Uterus (tissue), 4 donors: ENCODE measurements around the gene FHAD1. TPM values are rescaled to one million over a fixed set of nuclear protein-coding genes. Genes with fewer than 3 reads are reported as not detected.

Experiments
- DNase-seq, 2 donors: peaks; one replicate each; pipeline ENCODE4 v3.0.0-alpha.2; 2019 to 2020
- H3K27ac ChIP-seq, 2 donors: fragments of 200-600 bp; sonication (generic); 1 replicate in 1 of 2; 2 replicates in 1 of 2; pipeline ENCODE4 v1.5.1; 2016 to 2018
- H3K27me3 ChIP-seq, 2 donors: fragments of 200-600 bp; sonication (generic); one replicate each; pipeline ENCODE4 v1.5.1; 2018 to 2019; ENCODE audit warnings: control low read depth in 1 of 2
- H3K36me3 ChIP-seq, 2 donors: fragments of 200-600 bp; sonication (generic); one replicate each; pipeline ENCODE4 v1.5.1; 2019; ENCODE audit warnings: control low read depth in 1 of 2
- H3K4me1 ChIP-seq, 2 donors: fragments of 200-600 bp; sonication (generic); one replicate each; pipeline ENCODE4 v1.5.1; 2018 to 2019; ENCODE audit warnings: control low read depth in 1 of 2
- H3K4me3 ChIP-seq, 2 donors: fragments of 200-600 bp; sonication (generic); 1 replicate in 1 of 2; 2 replicates in 1 of 2; pipeline ENCODE4 v1.5.1; 2018 to 2019; ENCODE audit warnings: mild to moderate bottlenecking in 1 of 2
- H3K9me3 ChIP-seq, 2 donors: fragments of 200-600 bp; sonication (generic); one replicate each; pipeline ENCODE4 v1.5.1; 2019; ENCODE audit warnings: control low read depth in 1 of 2
- CTCF ChIP-seq, 4 experiments: fragments of 200-600 bp in 2 of 4; fragments of 450-650 bp in 2 of 4; sonication (generic) in 2 of 4; IDR thresholded peaks; one replicate each; pipeline ENCODE4 v1.5.1; 2016 to 2019; ENCODE audit warnings: antibody characterized with exemption in 4 of 4, mild to moderate bottlenecking in 2 of 4, moderate library complexity in 1 of 4
- POLR2A ChIP-seq, 2 donors: fragments of 450-650 bp; IDR thresholded peaks; one replicate each; pipeline ENCODE4 v1.6.1; 2016; ENCODE audit warnings: antibody characterized with exemption in 2 of 2, mild to moderate bottlenecking in 1 of 2, moderate library complexity in 1 of 2
- intact Hi-C: fragments of 100-400 bp; cut with DNase I; formaldehyde crosslinking; loops from one replicate; pipeline ENCODE4 v1.15.1; 2023; ENCODE audit warnings: low total_unique reads
- total RNA-seq, 4 donors: library from RNA; depleted of rRNA in 3 of 4; stranded (reverse); fragments of >200 nt in 3 of 4; gene quantifications; one replicate each; pipeline versions ENCODE4 v1.1.0 to v1.2.4, GENCODE V29; 2014 to 2023
- donor health status: DM: yes; HTN: yes; CAD: no.

FHAD1 gene
- total RNA-seq, 4 donors from 2014 or later = 1.1 to 4.1 TPM; not detected in 2

- no peaks in the 10 kb centered on the region for H3K4me1 ChIP-seq
- no peaks in the 10 kb centered on the region for H3K27me3 ChIP-seq
- H3K4me3 ChIP-seq = no peak overlapping the region
- TF ChIP-seq CTCF (IDR thresholded peaks at IDR 0.05) = no peak
- TF ChIP-seq POLR2A (IDR thresholded peaks at IDR 0.05) = no peak
- no peaks in the 10 kb centered on the region for H3K36me3 ChIP-seq
- no peaks in the 10 kb centered on the region for H3K9me3 ChIP-seq
- no peak for DNase-seq
- intact Hi-C loops = no loop called here
- H3K27ac ChIP-seq = no peak overlapping the region
Measured at GRCh38 chr1:15236746-15237145, 10.3 kb upstream of the FHAD1 start.

- no peak for DNase-seq
- Histone ChIP-seq H3K4me3 (no peak overlapping the region), H3K27ac (no peak overlapping the region), H3K27me3 (no peaks in the 10 kb centered on the region), H3K4me1 (no peaks in the 10 kb centered on the region), H3K36me3 (no peaks in the 10 kb centered on the region), H3K9me3 (no peaks in the 10 kb centered on the region)
- TF ChIP-seq CTCF (IDR thresholded peaks at IDR 0.05) (no peak), POLR2A (IDR thresholded peaks at IDR 0.05) (no peak)
- intact Hi-C loops = no loop called here
Measured at GRCh38 chr1:15238789-15239188, 8.2 kb upstream of the FHAD1 start.

- no peaks in the 10 kb centered on the region for H3K9me3 ChIP-seq
- no peak overlapping the region for H3K4me3 ChIP-seq
- H3K27ac ChIP-seq = no peak overlapping the region
- H3K27me3 ChIP-seq = no peaks in the 10 kb centered on the region
- intact Hi-C loops = no loop called here
- DNase-seq = no peak
- H3K36me3 ChIP-seq = no peaks in the 10 kb centered on the region
- TF ChIP-seq POLR2A (IDR thresholded peaks at IDR 0.05) = no peak
- TF ChIP-seq CTCF (IDR thresholded peaks at IDR 0.05) = no peak
- peaks cover 0 to 5% of the 10 kb centered on the region in 2 donors for H3K4me1 ChIP-seq
Measured at GRCh38 chr1:15242766-15243165, 4.3 kb upstream of the FHAD1 start.

GRCh38 chr1:15243275-15244043, 3.6 kb upstream of the FHAD1 start:
- H3K36me3 ChIP-seq = no peaks in the 10 kb centered on the region
- DNase-seq = no peak
- H3K27ac ChIP-seq = no peak overlapping the region
- H3K4me1 ChIP-seq = peaks cover 0 to 5% of the 10 kb centered on the region in 2 donors
- no peaks in the 10 kb centered on the region for H3K27me3 ChIP-seq
- TF ChIP-seq CTCF (IDR thresholded peaks at IDR 0.05) (no peak), POLR2A (IDR thresholded peaks at IDR 0.05) (no peak)
- intact Hi-C loops = no loop called here
- no peak overlapping the region for H3K4me3 ChIP-seq
- no peaks in the 10 kb centered on the region for H3K9me3 ChIP-seq

GRCh38 chr1:15244813-15245212, 2.2 kb upstream of the FHAD1 start:
- H3K36me3 ChIP-seq = no peaks in the 10 kb centered on the region
- no peak overlapping the region for H3K4me3 ChIP-seq

More at GRCh38 chr1:15244813-15245212, 2.2 kb upstream of the FHAD1 start:
- peaks cover 0 to 5% of the 10 kb centered on the region in 2 donors for H3K4me1 ChIP-seq
- DNase-seq = no peak
- no peaks in the 10 kb centered on the region for H3K9me3 ChIP-seq
- TF ChIP-seq POLR2A (IDR thresholded peaks at IDR 0.05) (no peak), CTCF (IDR thresholded peaks at IDR 0.05) (no peak)
- H3K27ac ChIP-seq = no peak overlapping the region
- H3K27me3 ChIP-seq = no peaks in the 10 kb centered on the region
- intact Hi-C loops = no loop called here
